H54 (cell line): ENCODE measurements around the gene SULF2.

Source experiments
- DNase-seq: peaks from one replicate; pipeline ENCODE4 v3.0.0; 2011; ENCODE audit warnings: low spot score, mixed read lengths; ENCODE audit not compliant: insufficient read length
- FAIRE-seq: peaks from 3 replicates; lab custom pipeline; 2011; peaks lifted over from hg19 to GRCh38; lab: Jason Lieb, UNC
- POLR2A ChIP-seq: IDR thresholded peaks from 2 replicates; pipeline ENCODE4 v1.6.1; 2011; ENCODE audit warnings: low read depth, mild to moderate bottlenecking, low read length

SULF2 gene

DNA sequence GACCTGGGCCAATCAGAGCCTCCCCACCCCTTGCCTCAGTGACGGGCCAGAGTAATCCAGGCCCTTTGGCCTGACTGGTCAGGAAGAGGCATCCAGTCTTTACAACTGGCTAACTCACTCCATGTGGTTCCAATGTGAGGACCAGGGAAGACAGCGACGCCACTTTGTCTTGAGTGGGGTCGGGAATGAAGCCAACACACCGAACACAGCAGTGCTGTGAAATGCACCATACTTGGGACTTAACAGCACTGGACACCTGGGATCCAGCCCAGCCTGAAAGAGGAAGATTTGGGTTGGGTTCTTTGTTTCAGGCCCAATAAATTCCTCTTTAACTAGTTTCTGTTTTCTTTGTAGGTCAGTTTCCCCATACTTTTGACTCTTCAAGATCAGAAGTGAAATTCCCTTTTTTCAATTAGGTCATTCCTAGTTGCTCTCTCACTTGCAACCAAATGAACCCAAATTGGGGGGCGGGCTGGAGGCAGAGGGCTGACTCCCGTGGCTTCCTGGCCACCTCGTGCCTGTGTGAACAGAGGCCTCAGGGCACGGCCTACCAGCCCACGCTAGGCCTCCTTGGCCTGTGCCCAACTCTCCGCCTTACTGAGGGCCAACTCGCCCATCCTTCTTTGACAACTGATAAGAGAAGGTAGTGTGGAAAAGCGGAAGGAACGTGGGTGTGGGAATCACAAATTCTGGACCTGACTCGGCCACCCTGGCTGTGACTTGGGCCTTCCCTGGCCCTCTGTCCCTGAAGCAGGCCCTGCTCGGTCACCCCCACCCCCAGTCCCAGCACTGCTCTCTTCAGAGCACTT is 17.1 kb downstream of the SULF2 start:
- DNase-seq (no peak), FAIRE-seq (no peak)
- TF ChIP-seq POLR2A, result no peak

DNA sequence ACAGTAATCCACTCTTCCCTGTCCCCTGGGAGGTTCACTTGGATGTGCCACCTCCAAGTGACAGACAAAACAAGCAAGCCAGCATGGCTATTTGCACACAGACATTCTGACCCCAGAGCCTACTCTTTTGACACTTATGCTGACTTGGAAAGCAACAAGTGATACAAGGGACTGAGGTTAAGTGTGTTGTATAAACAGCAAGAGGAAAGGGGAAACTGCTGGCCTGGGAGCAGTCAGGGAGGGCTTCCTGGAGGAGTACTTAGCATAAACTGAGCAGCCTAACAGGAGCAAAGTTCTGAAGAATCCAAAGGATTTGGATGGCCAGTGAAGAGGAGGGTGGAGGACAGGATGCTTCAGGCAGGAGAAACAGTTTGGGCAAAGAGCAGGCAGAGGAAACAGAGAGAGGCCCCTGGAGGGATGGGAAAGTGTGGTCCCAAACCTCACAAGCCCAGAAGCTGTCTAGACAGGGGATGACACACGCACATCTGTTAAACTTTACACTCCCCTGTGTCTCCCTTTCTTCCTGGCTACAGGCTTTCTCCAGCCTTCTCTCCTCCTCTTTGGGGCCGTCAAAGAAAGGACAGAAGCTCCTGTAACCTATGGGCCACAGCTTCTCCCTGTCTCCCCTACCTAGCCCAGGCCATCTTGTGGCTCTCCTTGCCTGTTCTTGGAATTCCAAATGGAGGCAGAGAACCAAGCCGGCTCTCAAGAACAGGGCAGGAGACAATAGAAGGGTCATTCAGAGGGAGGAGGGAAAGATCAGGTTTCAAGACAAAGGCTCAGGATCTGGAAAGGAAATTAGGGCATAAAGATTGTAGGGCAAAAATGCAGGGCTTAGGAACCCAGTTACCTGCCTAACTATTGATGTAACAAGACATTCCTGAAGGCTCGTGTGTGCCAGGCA is 19.3 kb downstream of the SULF2 start:
- TF ChIP-seq POLR2A, result no peak
- FAIRE-seq (no peak), DNase-seq (no peak)

DNA sequence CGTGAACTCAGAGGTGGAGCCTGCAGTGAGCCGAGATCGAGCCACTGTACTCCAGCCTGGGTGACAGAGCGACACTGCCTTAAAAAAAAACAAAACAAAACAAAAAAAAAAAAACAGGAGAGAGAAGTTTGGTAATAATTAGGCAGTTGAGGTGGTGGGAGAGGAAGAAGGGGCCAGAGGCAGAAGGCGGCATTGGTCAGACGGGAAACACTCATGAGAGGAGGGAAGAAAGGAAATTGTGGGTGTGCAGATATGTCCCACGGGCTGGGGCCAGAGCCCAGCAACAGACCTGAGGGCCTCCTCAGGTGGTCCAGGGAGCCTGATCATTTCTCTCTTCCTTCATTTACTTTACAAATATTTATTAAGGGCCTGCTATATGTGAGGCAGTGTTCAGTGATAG is 20.0 kb downstream of the SULF2 start:
- FAIRE-seq (no peak), DNase-seq (no peak)
- TF ChIP-seq POLR2A, result no peak

DNA sequence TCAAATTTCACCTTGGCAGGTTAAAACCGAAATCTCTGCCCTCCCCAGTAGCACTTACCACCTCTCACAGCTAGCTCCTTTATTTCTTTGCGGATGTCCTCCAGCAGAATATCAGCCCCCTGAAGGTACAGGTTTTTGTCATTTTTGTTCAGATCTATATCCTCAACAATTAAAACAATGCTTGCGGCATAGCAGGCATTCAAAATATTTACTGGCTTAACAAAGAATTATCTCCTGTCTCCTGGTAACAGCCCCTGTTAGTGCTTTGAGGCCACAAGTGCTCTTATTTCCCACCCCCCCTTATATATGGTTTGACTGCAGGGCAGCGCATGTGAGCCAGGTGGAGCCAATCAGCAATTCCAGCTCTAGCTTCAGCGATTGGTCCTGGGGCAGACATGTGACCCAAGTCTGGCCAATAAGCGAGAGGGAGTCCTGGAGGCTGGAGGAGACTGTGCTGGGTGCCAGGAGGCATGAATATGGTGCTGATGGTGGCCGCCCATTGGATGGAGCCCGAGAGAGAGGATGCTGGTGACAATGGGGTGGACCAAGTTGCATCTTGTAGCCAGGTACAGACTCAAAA is 21.0 kb downstream of the SULF2 start:
- FAIRE-seq (no peak), DNase-seq (no peak)
- TF ChIP-seq POLR2A, result no peak

DNA sequence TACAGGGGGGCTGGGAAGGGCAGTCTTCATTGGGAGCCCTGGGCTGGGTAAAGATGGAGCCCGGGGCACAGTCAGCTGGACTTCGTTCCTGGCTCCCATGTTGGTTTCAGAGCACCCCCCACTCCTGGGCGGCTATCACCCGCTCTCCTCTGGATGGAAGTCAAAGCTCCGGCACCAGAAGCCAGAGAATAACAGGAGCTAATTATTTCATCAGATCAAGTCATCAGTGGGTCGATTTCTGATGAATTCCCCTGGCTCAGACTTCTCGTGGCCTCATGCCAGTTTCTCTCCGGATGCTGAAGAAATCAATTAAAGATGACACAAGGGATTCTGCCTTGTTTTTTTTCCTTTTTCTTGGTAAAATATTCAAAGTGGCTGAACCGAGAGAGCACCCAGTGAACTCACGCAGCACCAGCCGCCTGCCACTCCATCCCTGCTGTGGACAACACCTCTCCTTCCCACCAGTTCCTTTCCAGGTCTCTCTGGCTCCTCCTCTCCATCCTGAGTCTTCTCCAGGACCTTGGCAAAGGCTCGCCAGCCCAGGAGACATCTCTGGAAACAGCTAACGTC is 22.5 kb downstream of the SULF2 start:
- DNase-seq, result no peak

DNA sequence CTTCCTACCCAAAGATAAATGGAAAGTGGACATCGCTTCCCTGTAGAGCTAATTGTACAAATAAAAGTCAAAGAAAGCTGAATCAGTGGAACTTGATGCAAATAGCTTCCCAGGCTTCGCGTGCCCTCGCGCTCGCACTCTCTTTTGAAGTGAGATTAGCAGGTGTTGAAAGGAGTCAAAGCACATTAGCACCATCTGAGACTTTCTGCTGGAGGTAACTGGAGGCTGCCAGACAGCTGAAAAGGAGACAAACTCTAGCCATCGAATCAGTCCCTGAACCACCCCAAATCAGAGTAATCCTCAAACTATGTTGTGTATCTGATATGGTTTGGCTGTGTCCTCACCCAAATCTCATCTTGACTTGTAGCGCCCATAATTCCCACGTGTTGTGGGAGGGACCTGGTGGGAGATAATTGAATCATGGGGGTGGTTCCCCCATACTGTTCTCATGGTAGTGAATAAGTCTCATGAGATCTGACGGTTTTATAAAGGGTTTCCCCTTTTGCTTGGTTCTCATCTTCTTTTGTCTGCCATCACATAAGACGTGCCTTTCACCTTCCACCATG is 23.7 kb downstream of the SULF2 start:
- no peak for DNase-seq
- FAIRE-seq, result no peak
- TF ChIP-seq POLR2A, result no peak

More for the DNA sequence above, 22.5 kb downstream of the SULF2 start:
- TF ChIP-seq POLR2A, result no peak
- no peak for FAIRE-seq

DNA sequence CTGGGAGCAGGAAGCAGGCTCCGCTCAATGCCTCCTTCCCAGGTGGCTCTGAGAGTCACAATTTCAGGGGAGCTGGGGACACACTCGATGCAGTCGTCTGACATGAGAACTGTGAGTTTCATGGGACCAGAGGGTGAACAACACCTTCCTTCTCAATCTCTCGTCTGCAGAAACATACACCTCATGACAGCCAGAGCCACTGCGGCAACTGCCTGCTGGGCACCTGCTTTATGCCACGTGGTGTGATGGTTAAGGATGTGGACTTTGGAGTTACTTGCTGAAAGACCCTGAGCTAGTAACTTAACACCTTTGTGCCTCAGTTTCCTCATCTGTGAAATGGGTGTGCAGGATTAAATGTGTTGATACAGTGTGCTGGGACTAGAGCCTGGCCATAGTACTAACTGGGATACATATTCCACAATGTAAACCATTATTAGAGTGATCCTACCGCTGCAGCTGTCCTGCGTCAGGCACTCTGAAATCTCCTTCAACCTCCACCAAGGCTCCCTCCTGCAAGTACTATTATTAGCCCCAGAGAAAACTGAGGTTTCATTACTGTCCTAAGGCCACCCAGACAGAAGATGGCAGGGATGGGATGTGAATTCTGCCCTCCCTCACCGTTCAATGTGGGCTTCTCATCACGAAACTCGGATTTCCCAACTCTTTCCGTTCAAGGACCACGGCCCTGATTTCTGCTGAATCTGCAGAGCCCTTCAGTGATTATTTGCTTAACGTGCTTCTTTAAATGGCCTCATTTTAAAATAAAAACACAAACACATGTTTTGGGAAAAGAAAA is 24.4 kb downstream of the SULF2 start:
- DNase-seq, result no peak
- no peak for TF ChIP-seq POLR2A
- FAIRE-seq, result no peak

DNA sequence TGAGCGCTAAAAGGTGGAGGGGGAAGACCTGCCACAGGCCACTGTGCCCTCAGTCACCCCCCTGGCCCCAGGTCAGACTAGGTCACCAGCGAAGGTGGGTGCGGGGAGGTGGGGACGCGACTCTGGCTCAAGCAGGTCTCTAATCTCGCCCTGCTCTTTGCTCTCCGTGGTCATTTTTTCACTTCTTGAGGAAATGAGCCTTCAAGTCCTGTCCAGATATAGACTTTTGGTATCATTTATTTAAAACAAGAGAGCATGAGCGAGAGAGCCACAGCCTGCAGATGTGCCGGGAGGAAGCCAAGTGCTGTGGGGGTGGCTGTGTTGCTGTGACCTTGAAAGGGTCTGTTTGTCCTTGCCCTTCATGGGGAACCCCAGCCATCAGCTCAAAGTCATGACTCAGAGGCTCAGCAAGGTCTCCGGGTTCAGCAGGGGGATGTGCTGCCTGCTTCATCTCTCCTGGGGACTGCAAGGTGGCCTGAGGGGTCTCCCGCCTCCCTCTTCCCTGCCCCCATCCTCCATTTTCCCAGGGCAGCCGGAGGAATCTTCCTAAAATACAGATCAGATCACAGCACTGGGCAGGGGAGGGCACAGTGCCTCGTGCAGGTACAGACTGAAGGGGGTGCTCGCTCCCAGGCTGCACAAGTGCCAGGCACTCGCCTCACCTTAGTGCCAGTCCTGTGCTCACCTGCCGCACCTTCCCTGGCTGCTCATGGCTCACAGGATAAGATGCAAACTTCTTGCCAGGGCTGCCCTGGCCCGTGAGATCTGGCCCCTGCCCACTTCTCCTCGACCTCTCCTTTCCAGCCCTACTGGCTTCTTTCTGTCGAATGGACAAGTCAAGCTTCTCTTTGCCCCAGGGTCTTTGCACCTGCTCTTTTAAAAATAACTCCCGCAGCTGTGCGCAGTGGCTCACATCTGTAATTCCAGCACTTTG is 26.5 kb downstream of the SULF2 start:
- DNase-seq (no peak), FAIRE-seq (no peak)
- TF ChIP-seq POLR2A, result no peak

DNA sequence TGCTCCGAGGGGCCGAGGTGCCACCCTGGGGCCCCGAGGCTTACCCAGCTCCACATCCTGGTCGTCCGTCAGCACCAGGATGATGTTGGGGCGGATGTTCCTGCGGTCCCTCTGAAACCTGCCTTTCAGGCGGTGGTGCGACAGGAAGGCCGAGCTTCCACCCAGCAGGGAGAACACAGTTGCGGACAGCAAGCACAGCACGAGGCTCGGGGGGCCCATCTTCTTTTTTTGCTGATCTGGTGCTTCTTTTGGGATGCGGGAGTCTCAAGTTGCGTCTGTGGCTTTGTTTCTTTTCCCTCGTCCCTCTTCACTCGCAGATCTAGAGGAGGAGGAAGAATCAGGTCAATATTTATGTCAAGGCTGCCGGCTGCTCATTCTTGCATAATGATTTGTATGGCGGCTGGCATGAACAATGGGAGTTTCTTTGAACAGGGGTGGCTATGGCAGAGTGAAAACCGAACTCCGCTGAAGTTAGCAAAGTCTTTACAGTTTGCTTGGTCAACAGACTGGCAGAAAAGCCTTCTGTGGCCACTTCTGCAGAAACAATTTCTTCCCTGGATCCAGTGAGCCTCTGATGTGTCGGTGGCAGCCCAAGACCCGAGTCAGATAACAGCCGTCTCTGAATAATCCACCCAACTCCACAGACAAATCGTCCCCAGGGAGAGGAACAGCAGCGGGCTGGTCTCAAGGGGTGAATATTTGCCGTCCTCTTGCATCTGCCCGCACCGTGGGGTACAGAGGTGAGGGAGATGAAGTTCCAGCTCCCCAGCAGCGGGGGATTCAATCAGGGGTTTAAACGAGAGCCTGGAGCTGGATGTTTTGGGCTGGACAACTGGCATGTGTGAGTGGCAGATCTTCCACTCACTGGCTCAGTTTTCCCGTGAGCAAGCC is 27.9 kb downstream of the SULF2 start:
- no peak for TF ChIP-seq POLR2A
- no peak for FAIRE-seq
- DNase-seq, result no peak

DNA sequence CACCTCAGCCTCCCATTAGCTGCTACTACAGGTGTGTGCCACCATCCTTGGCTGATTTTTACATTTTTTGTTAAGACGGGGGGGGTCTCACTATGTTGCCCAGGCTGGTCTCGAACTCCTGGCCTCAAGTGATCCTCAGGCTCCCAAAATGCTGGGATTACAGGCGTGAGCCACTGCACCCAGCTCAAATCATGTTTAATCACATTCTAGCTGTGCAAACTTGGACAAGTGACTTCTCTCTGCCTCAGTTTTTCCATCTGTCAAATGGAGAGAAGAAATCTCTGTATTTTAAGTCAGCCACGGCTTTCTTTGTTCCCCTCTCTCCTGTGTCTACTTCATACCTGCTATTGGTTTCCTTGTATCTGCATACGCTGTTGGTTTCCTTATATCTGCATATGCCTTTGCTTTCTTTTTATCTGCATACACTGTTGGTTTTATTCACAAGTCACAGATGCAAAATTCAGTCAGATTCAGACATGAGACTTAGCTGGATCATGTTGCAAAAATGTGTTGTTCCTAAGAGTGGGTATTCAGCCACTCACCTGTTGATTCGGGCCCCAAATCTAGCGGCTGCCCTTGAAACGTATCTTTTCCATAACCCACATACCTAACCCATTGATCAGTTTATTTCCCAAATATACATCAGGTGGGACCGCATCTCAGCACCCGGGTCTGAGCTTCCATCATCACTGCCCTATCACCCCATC is 30.2 kb downstream of the SULF2 start:
- FAIRE-seq (no peak), DNase-seq (no peak)
- TF ChIP-seq POLR2A, result no peak
